DOHH2 (cell line): ENCODE results near the gene MT2A.

ENCODE experiments used
- H3F3A ChIP-seq: fragments of 200-600 bp; sonication (generic), shearing (Covaris generic); 2 replicates; pipeline ENCODE4 v1.6.0; 2016; ENCODE audit warnings: antibody characterized with exemption, mild to moderate bottlenecking; ENCODE audit not compliant: control insufficient read depth, insufficient read depth
- H3K27ac ChIP-seq: fragments of 200-600 bp; sonication (generic); 2 replicates; pipeline ENCODE4 v1.5.1; 2014; ENCODE audit warnings: low read depth, mild to moderate bottlenecking, low read length, moderate library complexity
- H3K27me3 ChIP-seq: fragments of 200-600 bp; sonication (generic); 2 replicates; pipeline ENCODE4 v1.6.1; 2014; ENCODE audit warnings: mild to moderate bottlenecking, low read length, mixed read lengths; ENCODE audit not compliant: control insufficient read depth
- H3K36me3 ChIP-seq: fragments of 200-600 bp; sonication (generic); 2 replicates; pipeline ENCODE4 v1.6.1; 2014; ENCODE audit warnings: mild to moderate bottlenecking, low read length, moderate library complexity, mixed read lengths; ENCODE audit not compliant: control insufficient read depth
- H3K4me1 ChIP-seq: fragments of 200-600 bp; sonication (generic); 2 replicates; pipeline ENCODE4 v1.6.1; 2014; ENCODE audit warnings: mild to moderate bottlenecking, low read length, mixed read lengths; ENCODE audit not compliant: control insufficient read depth
- H3K4me2 ChIP-seq: fragments of 200-600 bp; sonication (generic); 2 replicates; pipeline ENCODE4 v1.6.0; 2014; ENCODE audit warnings: mild to moderate bottlenecking, low read length, moderate library complexity
- H3K4me3 ChIP-seq: fragments of 200-600 bp; sonication (generic); 2 replicates; pipeline ENCODE4 v1.5.1; 2014; ENCODE audit warnings: mild to moderate bottlenecking, low read length, mixed read lengths
- H3K79me2 ChIP-seq: fragments of 200-600 bp; sonication (generic); 2 replicates; pipeline ENCODE4 v1.6.1; 2014; ENCODE audit warnings: mild to moderate bottlenecking, low read length, mixed read lengths; ENCODE audit not compliant: control insufficient read depth
- H3K9me2 ChIP-seq: fragments of 200-600 bp; sonication (generic); replicated peaks from 2 replicates; pipeline ENCODE4 v1.6.1; 2014; ENCODE audit warnings: mild to moderate bottlenecking, low read length, mixed read lengths; ENCODE audit not compliant: control insufficient read depth
- H3K9me3 ChIP-seq: fragments of 200-600 bp; sonication (generic); 2 replicates; pipeline ENCODE4 v1.6.1; 2014; ENCODE audit warnings: antibody characterized with exemption, low read length, mixed read lengths; ENCODE audit not compliant: control insufficient read depth, insufficient read depth
- H4K20me1 ChIP-seq: fragments of 200-600 bp; sonication (generic); 2 replicates; pipeline ENCODE4 v1.6.0; 2014; ENCODE audit warnings: low read depth, mild to moderate bottlenecking, antibody characterized with exemption, low read length, moderate library complexity; ENCODE audit not compliant: control insufficient read depth, insufficient read depth
- CTCF ChIP-seq: fragments of 200-600 bp; sonication (generic); IDR thresholded peaks from one replicate; pipeline ENCODE4 v1.5.1; 2014; ENCODE audit warnings: antibody characterized with exemption, mild to moderate bottlenecking, low read depth, low read length; ENCODE audit not compliant: poor library complexity, severe bottlenecking
- EZH2phosphoT487 ChIP-seq: fragments of 200-600 bp; sonication (generic); IDR thresholded peaks from 2 replicates; pipeline ENCODE4 v1.6.1; 2017; ENCODE audit warnings: borderline replicate concordance, mild to moderate bottlenecking, antibody characterized with exemption, low read length, moderate library complexity, mixed read lengths

The MT2A gene

GRCh38 chr16:56649271-56649670 is 40.9 kb downstream of the MT2A start:
- Histone ChIP-seq H4K20me1 (no peaks in the 10 kb centered on the region), H3K27me3 (peaks cover 59% of the 10 kb centered on the region), H3K4me1 (no peaks in the 10 kb centered on the region)

GRCh38 chr16:56649820-56650219 is 41.4 kb downstream of the MT2A start:
- H3K27ac ChIP-seq = no peak overlapping the region
- H3K4me3 ChIP-seq = no peak overlapping the region
- no peaks in the 10 kb centered on the region for H3K79me2 ChIP-seq
- H3F3A ChIP-seq = no peaks in the 10 kb centered on the region
- no peaks in the 10 kb centered on the region for H3K9me3 ChIP-seq
- H4K20me1 ChIP-seq = no peaks in the 10 kb centered on the region
- peaks cover 53% of the 10 kb centered on the region for H3K27me3 ChIP-seq
- no peaks in the 10 kb centered on the region for H3K36me3 ChIP-seq
- TF ChIP-seq CTCF (no peak), EZH2phosphoT487 (no peak)
- H3K4me2 ChIP-seq = no peak overlapping the region
- no peaks in the 10 kb centered on the region for H3K4me1 ChIP-seq
- H3K9me2 ChIP-seq = no peaks in the 10 kb centered on the region

More at GRCh38 chr16:56649271-56649670, 40.9 kb downstream of the MT2A start:
- Histone ChIP-seq H3K27ac (no peak overlapping the region), H3K79me2 (no peaks in the 10 kb centered on the region), H3K9me2 (no peaks in the 10 kb centered on the region), H3F3A (no peaks in the 10 kb centered on the region), H3K4me2 (no peak overlapping the region), H3K9me3 (no peaks in the 10 kb centered on the region), H3K36me3 (no peaks in the 10 kb centered on the region), H3K4me3 (no peak overlapping the region)
- TF ChIP-seq EZH2phosphoT487 = no peak
- TF ChIP-seq CTCF = no peak

GRCh38 chr16:56651586-56651985 is 43.2 kb downstream of the MT2A start, which contains the start of gene MT1B:
Gene MT1B, plus strand, starts transcription at chr16:56651886. Its CDS starts 68 bp downstream, at chr16:56651954.
- TF ChIP-seq CTCF (no peak), EZH2phosphoT487 (no peak)

GRCh38 chr16:56652600-56652999 is 44.2 kb downstream of the MT2A start:
- no peaks in the 10 kb centered on the region for H3K4me1 ChIP-seq
- H3K27me3 ChIP-seq = peaks cover 35% of the 10 kb centered on the region
- H4K20me1 ChIP-seq = no peaks in the 10 kb centered on the region
- no peaks in the 10 kb centered on the region for H3K9me2 ChIP-seq
- H3K4me2 ChIP-seq = no peak overlapping the region
- no peak overlapping the region for H3K27ac ChIP-seq
- no peaks in the 10 kb centered on the region for H3F3A ChIP-seq
- no peaks in the 10 kb centered on the region for H3K36me3 ChIP-seq
- no peak overlapping the region for H3K4me3 ChIP-seq
- TF ChIP-seq CTCF = no peak
- TF ChIP-seq EZH2phosphoT487 = no peak
- no peaks in the 10 kb centered on the region for H3K9me3 ChIP-seq
- H3K79me2 ChIP-seq = no peaks in the 10 kb centered on the region

More at GRCh38 chr16:56651586-56651985, 43.2 kb downstream of the MT2A start, which contains the start of gene MT1B:
- no peaks in the 10 kb centered on the region for H3K36me3 ChIP-seq
- H3K27me3 ChIP-seq = peaks cover 40% of the 10 kb centered on the region
- H4K20me1 ChIP-seq = no peaks in the 10 kb centered on the region
- H3K4me1 ChIP-seq = no peaks in the 10 kb centered on the region
- H3K27ac ChIP-seq = no peak within 1 kb of the TSS
- H3F3A ChIP-seq = no peaks in the 10 kb centered on the region
- H3K79me2 ChIP-seq = no peaks in the 10 kb centered on the region
- H3K4me3 ChIP-seq = no peak within 1 kb of the TSS
- no peaks in the 10 kb centered on the region for H3K9me2 ChIP-seq
- H3K4me2 ChIP-seq = no peak within 1 kb of the TSS
- H3K9me3 ChIP-seq = no peaks in the 10 kb centered on the region
